H9 (cell line): ENCODE results near the gene ZBTB49. TPM values are rescaled to one million over a fixed set of nuclear protein-coding genes. Genes with fewer than 3 reads are reported as not detected.

Experiments used
- DNase-seq: peaks from one replicate; pipeline ENCODE4 v3.0.0-alpha.2; 2017
- H2AFZ ChIP-seq: one replicate; pipeline ENCODE4 v1.6.1; 2013; ENCODE audit warnings: mild to moderate bottlenecking, low read length, control low read depth, moderate library complexity
- H2AK5ac ChIP-seq: 2 replicates; pipeline ENCODE4 v1.6.1; 2013; ENCODE audit warnings: low read length, control low read depth, mixed read lengths; ENCODE audit not compliant: insufficient read length
- H2BK120ac ChIP-seq: one replicate; pipeline ENCODE4 v1.6.1; 2013; ENCODE audit warnings: low read depth, mild to moderate bottlenecking, low read length, control low read depth, inconsistent platforms; ENCODE audit not compliant: poor library complexity, severe bottlenecking
- H2BK12ac ChIP-seq: 2 replicates; pipeline ENCODE4 v1.6.1; 2013; ENCODE audit warnings: low read length, control low read depth, mixed read lengths, low read depth; ENCODE audit not compliant: insufficient read length
- H2BK15ac ChIP-seq: 2 replicates; pipeline ENCODE4 v1.6.1; 2013; ENCODE audit warnings: low read depth, low read length, control low read depth
- H2BK20ac ChIP-seq: one replicate; pipeline ENCODE4 v1.6.1; 2013; ENCODE audit warnings: low read depth, mild to moderate bottlenecking, low read length, control low read depth, inconsistent platforms; ENCODE audit not compliant: poor library complexity, severe bottlenecking
- H2BK5ac ChIP-seq: 2 replicates; pipeline ENCODE4 v1.6.1; 2013; ENCODE audit warnings: low read length, control low read depth, mixed read lengths; ENCODE audit not compliant: insufficient read length
- H3K14ac ChIP-seq: 2 replicates; pipeline ENCODE4 v1.6.1; 2013; ENCODE audit warnings: low read length, control low read depth; ENCODE audit not compliant: insufficient read depth
- H3K18ac ChIP-seq: 2 replicates; pipeline ENCODE4 v1.6.1; 2013; ENCODE audit warnings: low read depth, mild to moderate bottlenecking, mixed read lengths, low read length, control low read depth; ENCODE audit not compliant: insufficient read length
- H3K23ac ChIP-seq: 2 replicates; pipeline ENCODE4 v1.6.1; 2013; ENCODE audit warnings: low read length, control low read depth, mixed read lengths, low read depth; ENCODE audit not compliant: insufficient read length
- H3K23me2 ChIP-seq: 2 replicates; pipeline ENCODE4 v1.6.1; 2013; ENCODE audit warnings: low read depth, mild to moderate bottlenecking, mixed read lengths, low read length, control low read depth; ENCODE audit not compliant: insufficient read length, poor library complexity, severe bottlenecking
- H3K27ac ChIP-seq: 2 replicates; pipeline ENCODE4 v1.5.1; 2013; ENCODE audit warnings: low read length, control low read depth, mixed read lengths, low read depth; ENCODE audit not compliant: insufficient read length
- H3K27me3 ChIP-seq: 2 replicates; pipeline ENCODE4 v1.6.1; 2013; ENCODE audit warnings: low read length, control low read depth, inconsistent platforms; ENCODE audit not compliant: insufficient read depth
- H3K4ac ChIP-seq: 2 replicates; pipeline ENCODE4 v1.6.1; 2013; ENCODE audit warnings: low read depth, mild to moderate bottlenecking, control low read depth, inconsistent platforms, low read length, moderate library complexity
- H3K4me1 ChIP-seq: 2 replicates; pipeline ENCODE4 v1.6.1; 2013; ENCODE audit warnings: low read length, control low read depth, inconsistent platforms; ENCODE audit not compliant: insufficient read depth
- H3K4me2 ChIP-seq: 2 replicates; pipeline ENCODE4 v1.6.1; 2013; ENCODE audit warnings: low read length, control low read depth, mixed read lengths; ENCODE audit not compliant: insufficient read length, insufficient read depth
- H3K56ac ChIP-seq: 2 replicates; pipeline ENCODE4 v1.6.1; 2013; ENCODE audit warnings: low read depth, mild to moderate bottlenecking, mixed read lengths, low read length, control low read depth; ENCODE audit not compliant: insufficient read length
- H3K79me1 ChIP-seq: 2 replicates; pipeline ENCODE4 v1.6.1; 2013; ENCODE audit warnings: low read depth, mild to moderate bottlenecking, moderate library complexity, low read length, control low read depth, inconsistent platforms; ENCODE audit not compliant: insufficient read depth, poor library complexity, severe bottlenecking
- H3K79me2 ChIP-seq: 2 replicates; pipeline ENCODE4 v1.6.1; 2013; ENCODE audit warnings: low read length, control low read depth, inconsistent platforms; ENCODE audit not compliant: insufficient read depth
- H3K9ac ChIP-seq: 2 replicates; pipeline ENCODE4 v1.6.1; 2013; ENCODE audit warnings: low read length, control low read depth, mixed read lengths; ENCODE audit not compliant: insufficient read length; ENCODE audit errors: extremely low read depth
- H3K9me3 ChIP-seq: one replicate; pipeline ENCODE4 v1.6.1; 2013; ENCODE audit warnings: low read depth, low read length, inconsistent platforms; ENCODE audit not compliant: control insufficient read depth
- H3T11ph ChIP-seq: one replicate; pipeline ENCODE4 v1.6.1; 2013; ENCODE audit warnings: mild to moderate bottlenecking, low read length, control low read depth, inconsistent platforms
- H4K20me1 ChIP-seq: one replicate; pipeline ENCODE4 v1.6.1; 2013; ENCODE audit not compliant: control insufficient read depth, insufficient read length, insufficient read depth
- H4K5ac ChIP-seq: 2 replicates; pipeline ENCODE4 v1.6.1; 2013; ENCODE audit warnings: low read depth, mild to moderate bottlenecking, mixed read lengths, low read length, control low read depth; ENCODE audit not compliant: insufficient read length
- H4K8ac ChIP-seq: replicated peaks from 2 replicates; pipeline ENCODE4 v1.6.1; 2013; ENCODE audit warnings: low read length, control low read depth, mixed read lengths, low read depth; ENCODE audit not compliant: insufficient read length
- H4K91ac ChIP-seq: 2 replicates; pipeline ENCODE4 v1.6.1; 2013; ENCODE audit warnings: low read depth, mild to moderate bottlenecking, moderate library complexity, mixed read lengths, low read length, control low read depth; ENCODE audit not compliant: insufficient read length
- H3K27ac Mint-ChIP-seq, 3 experiments: 2 replicates in 2 of 3; 3 replicates in 1 of 3; pipeline ENCODE4 v1.8.0; 2020 to 2021; ENCODE audit warnings: mixed read lengths in 3 of 3, mild to moderate bottlenecking in 1 of 3, moderate library complexity in 1 of 3
- H3K27me3 Mint-ChIP-seq: 2 replicates; pipeline ENCODE4 v1.8.0; 2021; ENCODE audit warnings: low read depth, mild to moderate bottlenecking, moderate library complexity, mixed read lengths
- H3K36me3 Mint-ChIP-seq, 3 experiments: 2 replicates in 2 of 3; 3 replicates in 1 of 3; pipeline ENCODE4 v1.8.0; 2020 to 2021; ENCODE audit warnings: low read depth in 3 of 3, mixed read lengths in 3 of 3; ENCODE audit not compliant: insufficient read depth in 1 of 3
- H3K4me1 Mint-ChIP-seq, 2 experiments: 2 replicates each; pipeline ENCODE4 v1.8.0; 2020; ENCODE audit warnings: mixed read lengths in 2 of 2
- H3K4me3 Mint-ChIP-seq, 2 experiments: 2 replicates in 1 of 2; 3 replicates in 1 of 2; pipeline ENCODE4 v1.8.0; 2020 to 2021; ENCODE audit warnings: mild to moderate bottlenecking in 2 of 2, mixed read lengths in 2 of 2, moderate library complexity in 1 of 2
- H3K9me3 Mint-ChIP-seq, 2 experiments: 2 replicates in 1 of 2; 3 replicates in 1 of 2; pipeline ENCODE4 v1.8.0; 2020; ENCODE audit warnings: mild to moderate bottlenecking in 2 of 2, mixed read lengths in 2 of 2, moderate library complexity in 1 of 2
- CTCF ChIP-seq: fragments of 200-600 bp; sonication (generic); conservative IDR thresholded peaks from 3 replicates; pipeline ENCODE4 v1.8.0; 2021; ENCODE audit warnings: antibody characterized with exemption, mild to moderate bottlenecking
- WGBS: extraction: QIAGEN DNeasy Blood & Tissue Kit; methylation state at CpG from one replicate; pipeline ENCODE4 v1.1.7; 2013; ENCODE audit warnings: missing lambda C conversion rate, low lambda C conversion rate, mixed read lengths; ENCODE audit not compliant: insufficient read length; ENCODE audit errors: extremely low coverage; 5-methylcytosine and 5-hydroxymethylcytosine counted together
- total RNA-seq: library from RNA; stranded (reverse); gene quantifications from 2 replicates; pipeline ENCODE4 v1.2.1, GENCODE V29; 2021

The ZBTB49 gene
- total RNA-seq, 1 experiment from 2014 or later = 8.7 TPM

- peaks cover 3 to 8% of the 10 kb centered on the region in 2 experiments for H3K9me3 Mint-ChIP-seq
- no peaks in the 10 kb centered on the region for H3K9me3 ChIP-seq
- no peak overlapping the region for H3K27ac Mint-ChIP-seq
- H4K91ac ChIP-seq = no peak overlapping the region
- H2BK120ac ChIP-seq = no peak overlapping the region
- H3K4me3 Mint-ChIP-seq = no peak overlapping the region
- H3K23me2 ChIP-seq = no peaks in the 10 kb centered on the region
- H3K79me1 ChIP-seq = no peaks in the 10 kb centered on the region
- no peak overlapping the region for H3K14ac ChIP-seq
- no peak overlapping the region for H3T11ph ChIP-seq
- no peak overlapping the region for H4K5ac ChIP-seq
- H2BK15ac ChIP-seq = no peak overlapping the region
- no peak overlapping the region for H2BK20ac ChIP-seq
- H3K4me1 Mint-ChIP-seq = peaks cover 0 to 14% of the 10 kb centered on the region in 2 experiments; a peak in 2 of 4 replicates
- H3K27me3 ChIP-seq = no peaks in the 10 kb centered on the region
- no peak overlapping the region for H3K56ac ChIP-seq
- no peak for TF ChIP-seq CTCF
- H3K23ac ChIP-seq = no peak overlapping the region
- 100% methylated on average over 2 of the region's 4 CpGs for WGBS
- no peaks in the 10 kb centered on the region for H3K79me2 ChIP-seq
- no peak overlapping the region for H3K9ac ChIP-seq
- DNase-seq = no peak
- no peak overlapping the region for H4K8ac ChIP-seq
- no peaks in the 10 kb centered on the region for H3K4me1 ChIP-seq
- H2AK5ac ChIP-seq = no peak overlapping the region
- H3K4ac ChIP-seq = no peak overlapping the region
- no peak overlapping the region for H2BK5ac ChIP-seq
- no peak overlapping the region for H3K4me2 ChIP-seq
- no peaks in the 10 kb centered on the region for H4K20me1 ChIP-seq
- H3K36me3 Mint-ChIP-seq = no peaks in the 10 kb centered on the region
- no peak overlapping the region for H3K27ac ChIP-seq
- no peak overlapping the region for H2AFZ ChIP-seq
- H2BK12ac ChIP-seq = no peak overlapping the region
- peaks cover 29% of the 10 kb centered on the region for H3K27me3 Mint-ChIP-seq
- no peak overlapping the region for H3K18ac ChIP-seq
Observed at GRCh38 chr4:4350909-4351308, 60.9 kb downstream of the ZBTB49 start.
